Limb (tissue), 2 donors: ENCODE data around the gene ACVR1B.
"Not testable (repeated sequence)": the region's sequence is repeated elsewhere in the genome, so short reads cannot be mapped to it uniquely, and the experiment has no call there.

Source experiments
- DNase-seq, 2 donors: peaks; one replicate each; pipeline ENCODE4 v3.0.0-alpha.2; 2016; ENCODE audit errors: extremely low spot score in 2 of 2

ACVR1B gene

GRCh38 chr12:51970904-51971646 lies 19.6 kb downstream of the ACVR1B start:
- no peak for DNase-seq

GRCh38 chr12:51971679-51972421 lies 20.4 kb downstream of the ACVR1B start:
- DNase-seq, result no peak

- DNase-seq, result no peak
Observed at GRCh38 chr12:51972422-51972812, 20.9 kb downstream of the ACVR1B start.

- no peak for DNase-seq
Observed at GRCh38 chr12:51972849-51973273, 21.4 kb downstream of the ACVR1B start.

GRCh38 chr12:51973560-51973959 lies 22.1 kb downstream of the ACVR1B start:
- DNase-seq, result no peak

- no peak for DNase-seq
Observed at GRCh38 chr12:51974646-51975045, 23.1 kb downstream of the ACVR1B start.

- no peak for DNase-seq
Observed at GRCh38 chr12:51975196-51975595, 23.7 kb downstream of the ACVR1B start.

GRCh38 chr12:51976376-51977160 lies 25.1 kb downstream of the ACVR1B start:
- DNase-seq, result no peak

- no peak for DNase-seq
Observed at GRCh38 chr12:51977320-51977753, 25.8 kb downstream of the ACVR1B start.

GRCh38 chr12:51979306-51979705 lies 27.8 kb downstream of the ACVR1B start:
- not testable (repeated sequence) for DNase-seq

- peak; percentile 75 for DNase-seq
Observed at GRCh38 chr12:51980051-51980808, 28.7 kb downstream of the ACVR1B start.

- DNase-seq, result no peak
Observed at GRCh38 chr12:51980809-51981127, 29.3 kb downstream of the ACVR1B start.

- no peak for DNase-seq
Observed at GRCh38 chr12:51984657-51985056, 33.2 kb downstream of the ACVR1B start.

- DNase-seq, result no peak
Observed at GRCh38 chr12:51985154-51985835, 33.8 kb downstream of the ACVR1B start.

GRCh38 chr12:51986834-51987233 lies 35.3 kb downstream of the ACVR1B start:
- DNase-seq, result no peak

GRCh38 chr12:51992246-51992645 lies 40.7 kb downstream of the ACVR1B start:
- no peak for DNase-seq

GRCh38 chr12:51994539-51994820 lies 43.0 kb downstream of the ACVR1B start:
- no peak for DNase-seq

GRCh38 chr12:51994959-51995358 lies 43.5 kb downstream of the ACVR1B start:
- no peak for DNase-seq

GRCh38 chr12:51997136-51997535 lies 45.6 kb downstream of the ACVR1B start:
- no peak for DNase-seq

- DNase-seq, result no peak
Observed at GRCh38 chr12:52003016-52003550, 51.6 kb downstream of the ACVR1B start.

GRCh38 chr12:52003591-52003990 lies 52.1 kb downstream of the ACVR1B start:
- DNase-seq, result no peak
